ENCODE results near the gene VEZT.
"Not testable (repeated sequence)": the region's sequence is repeated elsewhere in the genome, so short reads cannot be mapped to it uniquely, and the experiment has no call there.

Gene VEZT

GRCh38 chr12:95217377-95218149 lies at the start of gene VEZT, which contains the start of gene FGD6:
VEZT (plus strand) TSS chr12:95217807; CDS start chr12:95217851, 44 bp downstream.
FGD6 (minus strand) TSS chr12:95217467; CDS start chr12:95217240, 227 bp downstream.
- DNase-seq (ENCODE audit: low read depth), result peak; percentile 93

GRCh38 chr12:95168746-95169145 lies 48.9 kb upstream of the VEZT start:
- no peak for DNase-seq (ENCODE audit: low read depth)

- DNase-seq (ENCODE audit: low read depth), result no peak
These were observed 48.2 kb upstream of the VEZT start for GRCh38 chr12:95169368-95169767.

GRCh38 chr12:95173392-95174251 lies 44.0 kb upstream of the VEZT start:
- DNase-seq (ENCODE audit: low read depth), result no peak

GRCh38 chr12:95177201-95177768 lies 40.3 kb upstream of the VEZT start:
- no peak for DNase-seq (ENCODE audit: low read depth)

GRCh38 chr12:95178136-95178535 lies 39.5 kb upstream of the VEZT start:
- DNase-seq (ENCODE audit: low read depth), result no peak

GRCh38 chr12:95179011-95179410 lies 38.6 kb upstream of the VEZT start:
- no peak for DNase-seq (ENCODE audit: low read depth)

GRCh38 chr12:95181103-95181502 lies 36.5 kb upstream of the VEZT start:
- no peak for DNase-seq (ENCODE audit: low read depth)

- DNase-seq (ENCODE audit: low read depth), result no peak
These were observed 34.7 kb upstream of the VEZT start for GRCh38 chr12:95182868-95183415.

GRCh38 chr12:95184121-95184520 lies 33.5 kb upstream of the VEZT start:
- no peak for DNase-seq (ENCODE audit: low read depth)

- DNase-seq (ENCODE audit: low read depth), result no peak
These were observed 32.5 kb upstream of the VEZT start for GRCh38 chr12:95185072-95185471.

- DNase-seq (ENCODE audit: low read depth), result no peak
These were observed 31.8 kb upstream of the VEZT start for GRCh38 chr12:95185854-95186253.

GRCh38 chr12:95187865-95188415 lies 29.7 kb upstream of the VEZT start:
- DNase-seq (ENCODE audit: low read depth), result no peak

- DNase-seq (ENCODE audit: low read depth), result no peak
These were observed 26.4 kb upstream of the VEZT start for GRCh38 chr12:95191060-95191696.

- no peak for DNase-seq (ENCODE audit: low read depth)
These were observed 25.3 kb upstream of the VEZT start for GRCh38 chr12:95192271-95192670.

- no peak for DNase-seq (ENCODE audit: low read depth)
These were observed 24.5 kb upstream of the VEZT start for GRCh38 chr12:95193139-95193538.

- DNase-seq (ENCODE audit: low read depth), result no peak
These were observed 22.5 kb upstream of the VEZT start for GRCh38 chr12:95195122-95195521.

- DNase-seq (ENCODE audit: low read depth), result not testable (repeated sequence)
These were observed 20.6 kb upstream of the VEZT start for GRCh38 chr12:95196875-95197569.

- no peak for DNase-seq (ENCODE audit: low read depth)
These were observed 20.0 kb upstream of the VEZT start for GRCh38 chr12:95197636-95198035.

GRCh38 chr12:95198914-95199313 lies 18.7 kb upstream of the VEZT start:
- no peak for DNase-seq (ENCODE audit: low read depth)

Measured in activated gamma-delta T cell treated with anti-CD3 and anti-CD28 coated beads, Interleukin-2, amount 50 U/mL, for 16 hours (primary cell).